Osteoblast (primary cell): ENCODE measurements around the gene LIPN. TPM values are rescaled to one million over a fixed set of nuclear protein-coding genes. Genes with fewer than 3 reads are reported as not detected.

ENCODE experiments used
- DNase-seq: peaks from one replicate; pipeline ENCODE4 v3.0.0; 2011; ENCODE audit warnings: low spot score, mixed read lengths; ENCODE audit not compliant: insufficient read length; ENCODE audit errors: missing footprints
- H2AFZ ChIP-seq: 2 replicates; pipeline ENCODE4 v1.6.0; 2011; ENCODE audit warnings: mild to moderate bottlenecking, low read length
- H3K27ac ChIP-seq: 2 replicates; pipeline ENCODE4 v1.5.1; 2011; ENCODE audit warnings: mild to moderate bottlenecking, low read depth, low read length, moderate library complexity
- H3K27me3 ChIP-seq: 2 replicates; pipeline ENCODE4 v1.6.0; 2012; ENCODE audit warnings: mild to moderate bottlenecking, control low read depth, inconsistent platforms, low read length, moderate library complexity; ENCODE audit not compliant: insufficient read depth
- H3K36me3 ChIP-seq: 2 replicates; pipeline ENCODE4 v1.5.1; 2011; ENCODE audit warnings: mild to moderate bottlenecking, low read length, control low read depth, moderate library complexity; ENCODE audit not compliant: insufficient read depth
- H3K4me1 ChIP-seq: 2 replicates; pipeline ENCODE4 v1.5.1; 2011; ENCODE audit warnings: mild to moderate bottlenecking, low read length, control low read depth, moderate library complexity; ENCODE audit not compliant: insufficient read depth
- H3K4me2 ChIP-seq: 2 replicates; pipeline ENCODE4 v1.6.0; 2011; ENCODE audit warnings: mild to moderate bottlenecking, low read length; ENCODE audit not compliant: insufficient read depth
- H3K4me3 ChIP-seq: fragments of 200-600 bp; sonication (generic); 3 replicates; pipeline ENCODE4 v1.5.1; 2012; ENCODE audit warnings: mild to moderate bottlenecking, low read length, inconsistent platforms; ENCODE audit not compliant: insufficient read depth
- H3K79me2 ChIP-seq: 2 replicates; pipeline ENCODE4 v1.6.0; 2012; ENCODE audit warnings: mild to moderate bottlenecking, low read length, control low read depth, inconsistent platforms; ENCODE audit not compliant: insufficient read depth
- H3K9me3 ChIP-seq: 2 replicates; pipeline ENCODE4 v1.5.1; 2011; ENCODE audit warnings: low read depth, low read length, control low read depth
- H4K20me1 ChIP-seq: 2 replicates; pipeline ENCODE4 v1.6.0; 2012; ENCODE audit warnings: mild to moderate bottlenecking, low read length, control low read depth; ENCODE audit not compliant: insufficient read depth
- total RNA-seq: library from RNA; depleted of rRNA; stranded (reverse); fragments of >200 nt; gene quantifications from 2 replicates; pipeline ENCODE4 v1.2.3, GENCODE V29; 2012
- TF ChIP-seq, protein P1 (sequence below): IDR thresholded peaks from 2 replicates; pipeline ENCODE4 v1.5.1; 2011; ENCODE audit warnings: mild to moderate bottlenecking, low read depth, low read length, moderate library complexity; ENCODE audit errors: extremely low read depth

LIPN gene
- total RNA-seq, 1 donor, result not detected

DNA sequence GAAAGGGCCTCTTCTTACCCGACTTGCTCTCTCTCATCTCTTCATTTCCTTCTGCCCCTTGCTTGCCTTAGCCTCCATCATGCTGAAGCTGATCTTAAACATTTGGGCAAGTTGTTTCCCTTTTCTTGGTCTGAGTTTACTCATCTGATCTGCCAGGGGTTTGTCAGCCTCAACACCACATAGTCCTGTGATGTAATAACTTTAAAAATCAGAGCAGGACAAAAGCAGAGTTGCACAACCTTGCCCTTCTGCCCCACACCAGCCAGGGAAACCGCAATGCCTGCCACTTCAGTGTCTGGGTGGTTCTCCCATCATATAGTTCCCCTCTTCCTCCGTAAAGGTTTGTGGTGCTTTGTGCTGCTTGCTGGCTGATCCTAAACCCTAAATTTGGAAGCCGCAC, 32.8 kb downstream of the LIPN start:
- DNase-seq, result no peak
- Histone ChIP-seq H3K4me1 (peaks cover 32% of the 10 kb centered on the region), H4K20me1 (no peaks in the 10 kb centered on the region), H3K9me3 (no peaks in the 10 kb centered on the region), H3K36me3 (no peaks in the 10 kb centered on the region), H3K4me2 (peak overlapping the region; percentile 49), H3K79me2 (no peaks in the 10 kb centered on the region), H3K4me3 (no peak overlapping the region), H3K27me3 (no peaks in the 10 kb centered on the region), H3K27ac (peak overlapping the region; percentile 51), H2AFZ (no peak overlapping the region)
- TF ChIP-seq, protein P1, sequence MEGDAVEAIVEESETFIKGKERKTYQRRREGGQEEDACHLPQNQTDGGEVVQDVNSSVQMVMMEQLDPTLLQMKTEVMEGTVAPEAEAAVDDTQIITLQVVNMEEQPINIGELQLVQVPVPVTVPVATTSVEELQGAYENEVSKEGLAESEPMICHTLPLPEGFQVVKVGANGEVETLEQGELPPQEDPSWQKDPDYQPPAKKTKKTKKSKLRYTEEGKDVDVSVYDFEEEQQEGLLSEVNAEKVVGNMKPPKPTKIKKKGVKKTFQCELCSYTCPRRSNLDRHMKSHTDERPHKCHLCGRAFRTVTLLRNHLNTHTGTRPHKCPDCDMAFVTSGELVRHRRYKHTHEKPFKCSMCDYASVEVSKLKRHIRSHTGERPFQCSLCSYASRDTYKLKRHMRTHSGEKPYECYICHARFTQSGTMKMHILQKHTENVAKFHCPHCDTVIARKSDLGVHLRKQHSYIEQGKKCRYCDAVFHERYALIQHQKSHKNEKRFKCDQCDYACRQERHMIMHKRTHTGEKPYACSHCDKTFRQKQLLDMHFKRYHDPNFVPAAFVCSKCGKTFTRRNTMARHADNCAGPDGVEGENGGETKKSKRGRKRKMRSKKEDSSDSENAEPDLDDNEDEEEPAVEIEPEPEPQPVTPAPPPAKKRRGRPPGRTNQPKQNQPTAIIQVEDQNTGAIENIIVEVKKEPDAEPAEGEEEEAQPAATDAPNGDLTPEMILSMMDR, result no peak

DNA sequence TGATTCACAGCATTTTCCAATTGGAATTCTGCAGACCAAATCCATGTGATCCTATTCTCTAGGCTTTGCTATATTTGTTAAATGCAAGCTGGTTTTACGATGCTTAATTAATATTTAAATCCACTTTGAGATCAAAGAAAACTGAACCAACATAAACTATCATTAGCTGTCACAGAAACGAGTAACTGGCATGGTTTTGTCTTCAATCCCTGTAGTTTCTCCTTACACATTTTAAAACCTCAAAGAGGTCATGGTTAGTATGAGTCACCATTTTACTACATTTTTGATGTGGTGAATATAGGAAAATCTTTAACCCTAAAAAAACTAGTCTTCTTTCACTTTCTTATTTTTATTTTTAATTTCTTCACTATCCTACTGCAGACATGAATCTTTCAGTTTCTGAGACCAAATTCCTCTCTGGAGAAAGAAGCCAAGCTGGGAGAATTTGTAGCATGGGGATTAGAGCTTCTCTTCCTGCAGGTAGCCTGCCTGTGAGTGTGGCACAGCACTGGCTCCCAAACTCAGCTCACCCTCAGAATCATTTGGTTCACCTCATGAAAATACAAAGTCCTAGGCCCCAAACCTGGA, 34.0 kb downstream of the LIPN start:
- Histone ChIP-seq H3K79me2 (no peaks in the 10 kb centered on the region), H2AFZ (no peak overlapping the region), H3K4me3 (no peak overlapping the region), H3K4me1 (peaks cover 32% of the 10 kb centered on the region), H3K36me3 (no peaks in the 10 kb centered on the region), H3K9me3 (no peaks in the 10 kb centered on the region), H3K27ac (peak overlapping the region; percentile 41), H4K20me1 (no peaks in the 10 kb centered on the region), H3K4me2 (peak overlapping the region; percentile 65), H3K27me3 (no peaks in the 10 kb centered on the region)
- TF ChIP-seq, protein P1, result no peak
- DNase-seq, result no peak

DNA sequence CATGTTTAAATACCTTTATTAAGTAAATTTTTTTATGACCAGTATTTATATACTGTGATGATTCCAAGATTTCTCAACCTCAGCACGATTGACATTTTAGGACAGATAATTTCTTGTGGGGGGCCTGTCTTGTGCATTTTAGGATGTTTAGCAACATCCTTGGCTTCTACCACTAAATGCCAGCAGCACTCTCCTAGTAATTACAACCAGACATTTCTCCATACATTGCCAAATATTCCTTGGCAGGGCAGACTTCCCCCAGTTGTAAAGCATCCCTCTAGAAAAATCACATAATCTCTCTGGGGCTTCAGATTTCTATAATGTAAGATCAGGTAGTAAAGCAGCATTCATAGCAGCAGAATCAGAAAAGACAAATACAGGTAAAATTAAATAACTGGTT, 34.9 kb downstream of the LIPN start:
- DNase-seq, result no peak

More for the DNA sequence above, 34.9 kb downstream of the LIPN start:
- Histone ChIP-seq H3K4me1 (peaks cover 32% of the 10 kb centered on the region), H3K4me3 (no peak overlapping the region), H3K4me2 (no peak overlapping the region), H2AFZ (no peak overlapping the region), H3K9me3 (no peaks in the 10 kb centered on the region), H3K27me3 (no peaks in the 10 kb centered on the region), H3K27ac (no peak overlapping the region), H3K79me2 (no peaks in the 10 kb centered on the region), H3K36me3 (no peaks in the 10 kb centered on the region), H4K20me1 (no peaks in the 10 kb centered on the region)
- TF ChIP-seq, protein P1, result no peak
